ENCODE data around the gene CST6.

DNA sequence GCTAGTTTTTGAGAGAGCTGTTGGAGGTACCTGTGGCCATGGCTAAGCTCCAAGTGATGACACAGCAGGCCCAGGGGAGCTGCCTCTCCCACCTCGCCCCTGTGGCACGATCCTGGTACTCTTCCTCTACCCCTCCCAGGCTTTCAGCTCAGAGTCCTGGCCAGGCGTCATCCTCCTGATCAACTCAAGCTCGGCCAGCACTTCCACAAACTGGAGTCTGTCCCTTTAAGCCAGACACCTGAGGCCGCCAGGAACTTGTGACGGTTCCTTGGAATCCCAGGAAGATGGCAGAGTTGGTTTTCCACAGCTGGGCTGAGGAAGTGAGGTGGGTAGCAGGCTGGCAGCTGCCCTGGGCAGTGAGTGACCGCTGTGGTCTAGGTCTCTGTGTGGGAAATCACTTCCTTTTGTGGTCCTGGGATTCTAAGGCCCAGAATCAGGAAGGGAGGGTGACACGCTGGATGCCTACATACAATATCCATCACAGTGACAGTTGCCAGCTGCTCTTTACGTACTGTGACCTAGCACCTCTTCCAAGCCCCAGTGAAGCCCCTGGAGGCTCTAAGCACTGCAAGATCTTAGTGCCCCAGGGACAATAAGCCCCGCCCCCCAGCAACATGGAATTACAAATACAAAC, 3.2 kb upstream of the CST6 start:
- TF ChIP-seq, protein P1, sequence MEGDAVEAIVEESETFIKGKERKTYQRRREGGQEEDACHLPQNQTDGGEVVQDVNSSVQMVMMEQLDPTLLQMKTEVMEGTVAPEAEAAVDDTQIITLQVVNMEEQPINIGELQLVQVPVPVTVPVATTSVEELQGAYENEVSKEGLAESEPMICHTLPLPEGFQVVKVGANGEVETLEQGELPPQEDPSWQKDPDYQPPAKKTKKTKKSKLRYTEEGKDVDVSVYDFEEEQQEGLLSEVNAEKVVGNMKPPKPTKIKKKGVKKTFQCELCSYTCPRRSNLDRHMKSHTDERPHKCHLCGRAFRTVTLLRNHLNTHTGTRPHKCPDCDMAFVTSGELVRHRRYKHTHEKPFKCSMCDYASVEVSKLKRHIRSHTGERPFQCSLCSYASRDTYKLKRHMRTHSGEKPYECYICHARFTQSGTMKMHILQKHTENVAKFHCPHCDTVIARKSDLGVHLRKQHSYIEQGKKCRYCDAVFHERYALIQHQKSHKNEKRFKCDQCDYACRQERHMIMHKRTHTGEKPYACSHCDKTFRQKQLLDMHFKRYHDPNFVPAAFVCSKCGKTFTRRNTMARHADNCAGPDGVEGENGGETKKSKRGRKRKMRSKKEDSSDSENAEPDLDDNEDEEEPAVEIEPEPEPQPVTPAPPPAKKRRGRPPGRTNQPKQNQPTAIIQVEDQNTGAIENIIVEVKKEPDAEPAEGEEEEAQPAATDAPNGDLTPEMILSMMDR (conservative IDR thresholded peaks at IDR 0.05): no peak
- no peak for TF ChIP-seq ZFX (IDR thresholded peaks at IDR 0.05)

Measured in C4-2B (cell line).